Superior temporal gyrus (tissue), 1 donor: ENCODE results near the gene ITCH.

Experiments
- DNase-seq: peaks from one replicate; pipeline ENCODE4 v3.0.0-alpha.2; 2016; ENCODE audit errors: extremely low spot score

The ITCH gene

GRCh38 chr20:34549291-34549928 lies 186.3 kb downstream of the ITCH start:
- DNase-seq = no peak

GRCh38 chr20:34549929-34550305 lies 186.8 kb downstream of the ITCH start:
- no peak for DNase-seq

GRCh38 chr20:34552569-34552968 lies 189.5 kb downstream of the ITCH start:
- DNase-seq = no peak

GRCh38 chr20:34553366-34553867 lies 190.3 kb downstream of the ITCH start:
- no peak for DNase-seq

GRCh38 chr20:34557936-34558319 lies 194.9 kb downstream of the ITCH start:
- peak; percentile 33 for DNase-seq

GRCh38 chr20:34558320-34559218 lies 195.5 kb downstream of the ITCH start, which contains the start of gene MAP1LC3A:
MAP1LC3A (plus strand) TSS chr20:34558718; CDS start chr20:34558869, 151 bp downstream.
- peak; percentile 91 for DNase-seq

GRCh38 chr20:34559311-34560140 lies 196.5 kb downstream of the ITCH start:
- DNase-seq = no peak

GRCh38 chr20:34560141-34560523 lies 197.1 kb downstream of the ITCH start:
- peak; percentile 72 for DNase-seq

- DNase-seq = no peak
These were observed 197.5 kb downstream of the ITCH start for GRCh38 chr20:34560614-34561013.
